Osteoblast (primary cell): ENCODE measurements around the gene DMRTB1. TPM values are rescaled to one million over a fixed set of nuclear protein-coding genes. Genes with fewer than 3 reads are reported as not detected.

ENCODE experiments used
- DNase-seq: peaks from one replicate; pipeline ENCODE4 v3.0.0; 2011; ENCODE audit warnings: low spot score, mixed read lengths; ENCODE audit not compliant: insufficient read length; ENCODE audit errors: missing footprints
- H2AFZ ChIP-seq: 2 replicates; pipeline ENCODE4 v1.6.0; 2011; ENCODE audit warnings: mild to moderate bottlenecking, low read length
- H3K27ac ChIP-seq: 2 replicates; pipeline ENCODE4 v1.5.1; 2011; ENCODE audit warnings: mild to moderate bottlenecking, low read depth, low read length, moderate library complexity
- H3K27me3 ChIP-seq: 2 replicates; pipeline ENCODE4 v1.6.0; 2012; ENCODE audit warnings: mild to moderate bottlenecking, control low read depth, inconsistent platforms, low read length, moderate library complexity; ENCODE audit not compliant: insufficient read depth
- H3K36me3 ChIP-seq: 2 replicates; pipeline ENCODE4 v1.5.1; 2011; ENCODE audit warnings: mild to moderate bottlenecking, low read length, control low read depth, moderate library complexity; ENCODE audit not compliant: insufficient read depth
- H3K4me1 ChIP-seq: 2 replicates; pipeline ENCODE4 v1.5.1; 2011; ENCODE audit warnings: mild to moderate bottlenecking, low read length, control low read depth, moderate library complexity; ENCODE audit not compliant: insufficient read depth
- H3K4me2 ChIP-seq: 2 replicates; pipeline ENCODE4 v1.6.0; 2011; ENCODE audit warnings: mild to moderate bottlenecking, low read length; ENCODE audit not compliant: insufficient read depth
- H3K4me3 ChIP-seq: fragments of 200-600 bp; sonication (generic); 3 replicates; pipeline ENCODE4 v1.5.1; 2012; ENCODE audit warnings: mild to moderate bottlenecking, low read length, inconsistent platforms; ENCODE audit not compliant: insufficient read depth
- H3K79me2 ChIP-seq: 2 replicates; pipeline ENCODE4 v1.6.0; 2012; ENCODE audit warnings: mild to moderate bottlenecking, low read length, control low read depth, inconsistent platforms; ENCODE audit not compliant: insufficient read depth
- H3K9me3 ChIP-seq: 2 replicates; pipeline ENCODE4 v1.5.1; 2011; ENCODE audit warnings: low read depth, low read length, control low read depth
- H4K20me1 ChIP-seq: 2 replicates; pipeline ENCODE4 v1.6.0; 2012; ENCODE audit warnings: mild to moderate bottlenecking, low read length, control low read depth; ENCODE audit not compliant: insufficient read depth
- total RNA-seq: library from RNA; depleted of rRNA; stranded (reverse); fragments of >200 nt; gene quantifications from 2 replicates; pipeline ENCODE4 v1.2.3, GENCODE V29; 2012
- TF ChIP-seq, protein P1 (sequence below): IDR thresholded peaks from 2 replicates; pipeline ENCODE4 v1.5.1; 2011; ENCODE audit warnings: mild to moderate bottlenecking, low read depth, low read length, moderate library complexity; ENCODE audit errors: extremely low read depth

The DMRTB1 gene
- total RNA-seq, 1 donor = not detected

DNA sequence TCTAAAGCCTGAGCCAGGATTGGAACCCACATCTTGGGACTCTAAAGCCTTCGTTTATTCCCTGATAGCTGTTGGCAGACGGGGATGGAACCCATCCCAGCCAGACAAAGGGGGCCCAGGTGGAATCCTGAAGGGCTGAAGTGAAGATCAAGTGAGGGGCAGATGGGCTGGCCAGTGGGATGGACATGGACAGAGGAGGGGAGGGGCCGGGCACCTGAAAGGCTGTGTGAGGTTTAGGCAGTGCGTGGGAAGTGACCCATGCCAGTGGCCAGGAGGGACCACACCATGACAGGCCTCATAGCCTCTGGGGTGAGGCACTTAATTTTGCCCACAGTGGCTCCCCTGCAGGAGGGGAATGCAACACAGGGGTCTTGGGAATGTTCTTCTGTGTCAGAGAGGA lies 44.6 kb upstream of the DMRTB1 start:
- Histone ChIP-seq H3K79me2 (no peaks in the 10 kb centered on the region), H3K27me3 (peaks cover 25% of the 10 kb centered on the region), H3K4me3 (no peak overlapping the region), H3K9me3 (no peaks in the 10 kb centered on the region), H3K4me1 (peaks cover 45% of the 10 kb centered on the region), H4K20me1 (no peaks in the 10 kb centered on the region), H3K4me2 (no peak overlapping the region), H3K36me3 (no peaks in the 10 kb centered on the region), H2AFZ (no peak overlapping the region), H3K27ac (no peak overlapping the region)
- TF ChIP-seq, protein P1, sequence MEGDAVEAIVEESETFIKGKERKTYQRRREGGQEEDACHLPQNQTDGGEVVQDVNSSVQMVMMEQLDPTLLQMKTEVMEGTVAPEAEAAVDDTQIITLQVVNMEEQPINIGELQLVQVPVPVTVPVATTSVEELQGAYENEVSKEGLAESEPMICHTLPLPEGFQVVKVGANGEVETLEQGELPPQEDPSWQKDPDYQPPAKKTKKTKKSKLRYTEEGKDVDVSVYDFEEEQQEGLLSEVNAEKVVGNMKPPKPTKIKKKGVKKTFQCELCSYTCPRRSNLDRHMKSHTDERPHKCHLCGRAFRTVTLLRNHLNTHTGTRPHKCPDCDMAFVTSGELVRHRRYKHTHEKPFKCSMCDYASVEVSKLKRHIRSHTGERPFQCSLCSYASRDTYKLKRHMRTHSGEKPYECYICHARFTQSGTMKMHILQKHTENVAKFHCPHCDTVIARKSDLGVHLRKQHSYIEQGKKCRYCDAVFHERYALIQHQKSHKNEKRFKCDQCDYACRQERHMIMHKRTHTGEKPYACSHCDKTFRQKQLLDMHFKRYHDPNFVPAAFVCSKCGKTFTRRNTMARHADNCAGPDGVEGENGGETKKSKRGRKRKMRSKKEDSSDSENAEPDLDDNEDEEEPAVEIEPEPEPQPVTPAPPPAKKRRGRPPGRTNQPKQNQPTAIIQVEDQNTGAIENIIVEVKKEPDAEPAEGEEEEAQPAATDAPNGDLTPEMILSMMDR = no peak
- no peak for DNase-seq

DNA sequence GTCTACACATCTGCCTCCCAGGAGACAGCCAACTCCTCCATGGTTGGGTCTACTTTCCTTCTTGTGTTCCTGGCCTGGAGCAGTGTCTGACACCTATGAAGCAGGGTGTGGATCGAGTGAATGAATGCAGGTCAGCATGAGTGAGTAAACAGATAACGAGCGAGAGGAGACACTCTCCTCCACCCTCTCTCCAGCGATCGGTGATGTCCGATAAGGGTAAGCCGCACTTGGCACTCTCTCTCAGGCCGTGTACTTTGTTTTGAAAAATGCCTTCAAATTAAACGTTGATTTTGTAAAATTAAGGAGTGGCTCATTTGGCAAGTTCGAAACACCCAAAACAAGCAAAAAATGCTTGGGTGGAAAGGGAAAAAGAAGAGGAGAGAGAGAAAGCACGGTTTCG lies 43.8 kb upstream of the DMRTB1 start:
- H4K20me1 ChIP-seq = no peaks in the 10 kb centered on the region
- no peak overlapping the region for H3K4me3 ChIP-seq
- peaks cover 37% of the 10 kb centered on the region for H3K4me1 ChIP-seq
- no peaks in the 10 kb centered on the region for H3K79me2 ChIP-seq
- H3K36me3 ChIP-seq = no peaks in the 10 kb centered on the region
- TF ChIP-seq, protein P1 = no peak
- H2AFZ ChIP-seq = no peak overlapping the region
- H3K4me2 ChIP-seq = no peak overlapping the region
- no peak overlapping the region for H3K27ac ChIP-seq
- no peaks in the 10 kb centered on the region for H3K9me3 ChIP-seq
- no peak for DNase-seq
- H3K27me3 ChIP-seq = peaks cover 26% of the 10 kb centered on the region

DNA sequence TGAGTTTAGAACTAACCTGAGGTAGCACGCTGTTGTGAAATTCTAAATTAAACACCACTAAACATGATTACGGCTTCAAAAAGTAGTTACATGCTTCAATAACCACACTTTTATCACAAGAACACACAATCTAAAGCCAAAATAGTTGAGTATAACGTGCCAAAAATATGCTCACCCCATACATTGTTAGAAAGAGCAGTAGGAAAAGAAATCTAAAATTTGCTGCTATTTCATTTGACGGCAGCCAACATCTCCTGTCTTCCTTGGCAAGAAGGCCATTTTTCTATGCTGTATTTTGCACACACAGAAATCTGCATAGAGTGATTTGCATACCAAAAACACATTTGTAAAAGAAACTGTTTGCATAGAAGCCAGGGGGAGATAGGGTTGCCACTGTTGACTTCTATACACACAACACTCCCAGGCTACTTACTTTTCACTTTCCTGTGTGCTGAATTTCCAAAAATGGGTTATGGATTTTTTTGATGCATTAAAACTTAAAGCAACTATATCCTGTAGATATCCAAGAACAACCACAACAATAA lies 42.9 kb upstream of the DMRTB1 start:
- DNase-seq = no peak
- Histone ChIP-seq H3K27ac (no peak overlapping the region), H3K9me3 (no peaks in the 10 kb centered on the region), H3K4me2 (no peak overlapping the region), H3K27me3 (peaks cover 32% of the 10 kb centered on the region), H3K4me1 (peaks cover 28% of the 10 kb centered on the region), H3K4me3 (no peak overlapping the region), H4K20me1 (no peaks in the 10 kb centered on the region), H3K36me3 (no peaks in the 10 kb centered on the region), H3K79me2 (no peaks in the 10 kb centered on the region), H2AFZ (no peak overlapping the region)
- TF ChIP-seq, protein P1 = no peak

DNA sequence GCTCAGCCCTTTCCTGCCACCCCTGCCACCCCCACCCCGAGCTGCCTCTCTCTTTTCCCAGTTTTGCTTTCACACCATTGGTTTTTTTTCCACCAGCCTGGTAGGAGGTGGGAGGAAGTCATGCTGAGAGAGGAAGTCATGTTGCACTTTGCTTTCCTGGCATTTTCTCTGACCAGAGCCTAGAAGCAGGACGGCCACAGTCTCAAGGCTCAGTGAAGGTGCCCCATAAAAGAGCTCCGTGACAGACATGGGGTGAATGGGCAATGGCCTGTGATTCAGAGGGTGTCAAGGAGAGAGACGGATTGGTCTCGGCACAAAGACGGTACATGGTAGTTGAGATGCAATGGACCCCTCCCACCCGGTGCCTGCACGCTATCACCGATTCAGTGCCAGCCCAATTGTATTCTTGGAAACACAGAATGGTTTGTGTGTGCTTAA lies 42.1 kb upstream of the DMRTB1 start:
- H2AFZ ChIP-seq = no peak overlapping the region
- H3K4me1 ChIP-seq = peaks cover 21% of the 10 kb centered on the region
- H3K79me2 ChIP-seq = no peaks in the 10 kb centered on the region
- H3K27ac ChIP-seq = no peak overlapping the region
- no peak for DNase-seq
- H3K9me3 ChIP-seq = no peaks in the 10 kb centered on the region
- H4K20me1 ChIP-seq = no peaks in the 10 kb centered on the region
- no peaks in the 10 kb centered on the region for H3K36me3 ChIP-seq
- no peak overlapping the region for H3K4me2 ChIP-seq
- TF ChIP-seq, protein P1 = no peak
- H3K27me3 ChIP-seq = peaks cover 40% of the 10 kb centered on the region
- H3K4me3 ChIP-seq = no peak overlapping the region
